ENCODE results near the gene DIAPH2. TPM values are rescaled to one million over a fixed set of nuclear protein-coding genes. Genes with fewer than 3 reads are reported as not detected.

DIAPH2 gene
- total RNA-seq, 1 experiment from 2014 or later, result 10.9 TPM

GRCh38 chrX:97267396-97268181 is 582.9 kb downstream of the DIAPH2 start:
- no peaks in the 10 kb centered on the region for H3K9me2 ChIP-seq (ENCODE audit: insufficient read depth)
- ChIA-PET CTCF (no interaction called here), RAD21 (ENCODE audit: low non-redundant PET in 1 of 2, low total read pairs in 2 of 2, uncharacterized antibody in 2 of 2, unreplicated experiment in 2 of 2) (no interaction called here), POLR2A (no interaction called here)
- H3K4me3 ChIP-seq (replicated peaks in 1 of 2; ENCODE audit: low read depth in 1 of 2, low read length in 2 of 2), result no peak overlapping the region
- TF ChIP-seq SRF (IDR thresholded peaks at IDR 0.05; ENCODE audit: low read depth) (no peak), CEBPB (IDR thresholded peaks at IDR 0.05; ENCODE audit: low read depth) (no peak), ZNF274 (IDR thresholded peaks at IDR 0.05; ENCODE audit: low read depth, low read length) (no peak), YY1 (IDR thresholded peaks at IDR 0.05; ENCODE audit: extremely low read depth, insufficient replicate concordance, low read depth, low read length) (no peak), EZH2phosphoT487 (IDR thresholded peaks at IDR 0.05; ENCODE audit: borderline replicate concordance) (no peak), ATF3 (IDR thresholded peaks at IDR 0.05) (no peak), ELF1 (IDR thresholded peaks at IDR 0.05; ENCODE audit: borderline replicate concordance, low read depth) (no peak), POLR2A (IDR thresholded peaks at IDR 0.05; ENCODE audit: borderline replicate concordance, extremely low read depth, insufficient read depth, insufficient read length) (no peak), JUND (IDR thresholded peaks at IDR 0.05) (no peak), SP1 (IDR thresholded peaks at IDR 0.05; ENCODE audit: low read depth) (no peak), EGR1 (IDR thresholded peaks at IDR 0.05; ENCODE audit: low read depth) (no peak), ZFX (IDR thresholded peaks at IDR 0.05) (no peak), EZH2 (IDR thresholded peaks at IDR 0.05) (no peak), MAX (IDR thresholded peaks at IDR 0.05) (no peak), FOSL1 (IDR thresholded peaks at IDR 0.05; ENCODE audit: low read depth) (no peak), RAD21 (IDR thresholded peaks at IDR 0.05; ENCODE audit: low read depth) (no peak), CBX3 (IDR thresholded peaks at IDR 0.05; ENCODE audit: low read depth) (no peak), SIN3A (IDR thresholded peaks at IDR 0.05; ENCODE audit: low read depth) (no peak), ZBTB33 (IDR thresholded peaks at IDR 0.05; ENCODE audit: extremely low read depth, insufficient replicate concordance, low read length) (no peak)
- TF ChIP-seq, protein P1, sequence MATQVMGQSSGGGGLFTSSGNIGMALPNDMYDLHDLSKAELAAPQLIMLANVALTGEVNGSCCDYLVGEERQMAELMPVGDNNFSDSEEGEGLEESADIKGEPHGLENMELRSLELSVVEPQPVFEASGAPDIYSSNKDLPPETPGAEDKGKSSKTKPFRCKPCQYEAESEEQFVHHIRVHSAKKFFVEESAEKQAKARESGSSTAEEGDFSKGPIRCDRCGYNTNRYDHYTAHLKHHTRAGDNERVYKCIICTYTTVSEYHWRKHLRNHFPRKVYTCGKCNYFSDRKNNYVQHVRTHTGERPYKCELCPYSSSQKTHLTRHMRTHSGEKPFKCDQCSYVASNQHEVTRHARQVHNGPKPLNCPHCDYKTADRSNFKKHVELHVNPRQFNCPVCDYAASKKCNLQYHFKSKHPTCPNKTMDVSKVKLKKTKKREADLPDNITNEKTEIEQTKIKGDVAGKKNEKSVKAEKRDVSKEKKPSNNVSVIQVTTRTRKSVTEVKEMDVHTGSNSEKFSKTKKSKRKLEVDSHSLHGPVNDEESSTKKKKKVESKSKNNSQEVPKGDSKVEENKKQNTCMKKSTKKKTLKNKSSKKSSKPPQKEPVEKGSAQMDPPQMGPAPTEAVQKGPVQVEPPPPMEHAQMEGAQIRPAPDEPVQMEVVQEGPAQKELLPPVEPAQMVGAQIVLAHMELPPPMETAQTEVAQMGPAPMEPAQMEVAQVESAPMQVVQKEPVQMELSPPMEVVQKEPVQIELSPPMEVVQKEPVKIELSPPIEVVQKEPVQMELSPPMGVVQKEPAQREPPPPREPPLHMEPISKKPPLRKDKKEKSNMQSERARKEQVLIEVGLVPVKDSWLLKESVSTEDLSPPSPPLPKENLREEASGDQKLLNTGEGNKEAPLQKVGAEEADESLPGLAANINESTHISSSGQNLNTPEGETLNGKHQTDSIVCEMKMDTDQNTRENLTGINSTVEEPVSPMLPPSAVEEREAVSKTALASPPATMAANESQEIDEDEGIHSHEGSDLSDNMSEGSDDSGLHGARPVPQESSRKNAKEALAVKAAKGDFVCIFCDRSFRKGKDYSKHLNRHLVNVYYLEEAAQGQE (IDR thresholded peaks at IDR 0.05; ENCODE audit: low read depth), result no peak
- no peaks in the 10 kb centered on the region for H3K4me1 ChIP-seq (ENCODE audit: control insufficient read depth in 1 of 2, insufficient read depth in 2 of 2, low read length in 2 of 2)
- no peak overlapping the region for H2AFZ ChIP-seq (ENCODE audit: low read depth, low read length, poor library complexity, severe bottlenecking)
- H3K36me3 ChIP-seq (ENCODE audit: control insufficient read depth in 1 of 2, insufficient read depth in 2 of 2, low read length in 2 of 2), result no peaks in the 10 kb centered on the region
- BruUV-seq (replicated peaks), result no TSS peak
- H3K79me2 ChIP-seq (ENCODE audit: insufficient read depth, low read length), result no peaks in the 10 kb centered on the region
- H3K9me3 ChIP-seq (ENCODE audit: control insufficient read depth in 1 of 2, insufficient read depth in 1 of 2, low read depth in 1 of 2, low read length in 2 of 2), result no peaks in the 10 kb centered on the region
- intact Hi-C loops (cut with micrococcal nuclease), result no loop called here
- no peaks in the 10 kb centered on the region for H3K27me3 ChIP-seq (ENCODE audit: insufficient read depth, low read length)
- H3K4me2 ChIP-seq (ENCODE audit: low read length), result no peak overlapping the region
- no peak overlapping the region for H3K9ac ChIP-seq (ENCODE audit: low read length)
- no peak for DNase-seq (ENCODE audit: low read depth, low spot score)
- no peak overlapping the region for H3K27ac ChIP-seq (ENCODE audit: low read depth, low read length)
- no peak for ATAC-seq
- H4K20me1 ChIP-seq (ENCODE audit: insufficient read depth), result no peaks in the 10 kb centered on the region; the same call in 1 of the 2 replicates

All from HCT116 (cell line).